IPS DF 4.7 (cell line): Measurements from ENCODE around the gene ELK4.

Source experiments
- DNase-seq: peaks from one replicate; pipeline ENCODE4 v3.0.0-alpha.2; 2013; ENCODE audit warnings: low spot score; ENCODE audit errors: extremely low read depth

Gene ELK4

GRCh38 chr1:205630241-205630640 lies 1.6 kb downstream of the ELK4 start:
- no peak for DNase-seq

GRCh38 chr1:205629751-205630150 lies 2.1 kb downstream of the ELK4 start:
- DNase-seq, result no peak

- no peak for DNase-seq
Observed at GRCh38 chr1:205627956-205628355, 3.9 kb downstream of the ELK4 start.

- no peak for DNase-seq
Observed at GRCh38 chr1:205626216-205626615, 5.6 kb downstream of the ELK4 start.

GRCh38 chr1:205623646-205624045 lies 8.2 kb downstream of the ELK4 start:
- no peak for DNase-seq

GRCh38 chr1:205620269-205620668 lies 11.5 kb downstream of the ELK4 start:
- no peak for DNase-seq

GRCh38 chr1:205619376-205619775 lies 12.4 kb downstream of the ELK4 start:
- no peak for DNase-seq

- DNase-seq, result no peak
Observed at GRCh38 chr1:205616563-205617293, 15.1 kb downstream of the ELK4 start.

GRCh38 chr1:205615789-205616188 lies 16.0 kb downstream of the ELK4 start:
- DNase-seq, result no peak

- DNase-seq, result no peak
Observed at GRCh38 chr1:205613854-205614412, 17.9 kb downstream of the ELK4 start.

- no peak for DNase-seq
Observed at GRCh38 chr1:205612556-205612955, 19.3 kb downstream of the ELK4 start.

- no peak for DNase-seq
Observed at GRCh38 chr1:205612104-205612503, 19.7 kb downstream of the ELK4 start.

GRCh38 chr1:205610901-205611466 lies 20.8 kb downstream of the ELK4 start:
- no peak for DNase-seq

GRCh38 chr1:205610036-205610435 lies 21.8 kb downstream of the ELK4 start:
- no peak for DNase-seq

GRCh38 chr1:205604825-205605505 lies 26.8 kb downstream of the ELK4 start:
- DNase-seq, result no peak

GRCh38 chr1:205604059-205604458 lies 27.8 kb downstream of the ELK4 start:
- DNase-seq, result no peak

GRCh38 chr1:205601205-205601604 lies 30.6 kb downstream of the ELK4 start:
- no peak for DNase-seq

GRCh38 chr1:205600085-205600484 lies 31.7 kb downstream of the ELK4 start:
- DNase-seq, result no peak

- DNase-seq, result no peak
Observed at GRCh38 chr1:205599669-205600042, 32.2 kb downstream of the ELK4 start.

GRCh38 chr1:205598841-205599668 lies 32.8 kb downstream of the ELK4 start:
- DNase-seq, result no peak

- DNase-seq, result no peak
Observed at GRCh38 chr1:205597691-205598314, 34.0 kb downstream of the ELK4 start.
